ENCODE data around the gene PTPN7.
"Not testable (repeated sequence)": the region's sequence is repeated elsewhere in the genome, so short reads cannot be mapped to it uniquely, and the experiment has no call there.

The PTPN7 gene

DNA sequence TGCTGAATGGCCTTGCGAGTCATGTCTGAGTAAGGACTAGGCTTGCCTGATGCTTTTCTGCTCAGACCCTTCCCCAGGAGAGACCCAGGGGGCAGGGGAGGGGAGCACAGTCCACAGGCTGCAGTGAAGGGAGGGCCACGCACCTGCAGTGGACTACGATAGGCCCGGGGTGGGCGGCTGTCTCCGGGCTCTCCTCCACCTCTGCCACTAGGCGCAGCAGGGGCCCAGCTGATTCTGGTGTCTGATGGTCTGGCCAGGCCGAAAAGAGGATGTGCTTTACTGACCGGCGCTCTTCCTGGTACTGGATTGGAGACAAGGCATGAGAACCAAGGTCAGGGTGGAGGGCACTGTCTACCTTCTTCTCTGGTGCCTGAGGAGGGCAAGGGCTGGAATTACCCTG, 8.0 kb downstream of the PTPN7 start:
- no peak for DNase-seq (ENCODE audit: low read depth in 1 of 2, low spot score in 1 of 2)

DNA sequence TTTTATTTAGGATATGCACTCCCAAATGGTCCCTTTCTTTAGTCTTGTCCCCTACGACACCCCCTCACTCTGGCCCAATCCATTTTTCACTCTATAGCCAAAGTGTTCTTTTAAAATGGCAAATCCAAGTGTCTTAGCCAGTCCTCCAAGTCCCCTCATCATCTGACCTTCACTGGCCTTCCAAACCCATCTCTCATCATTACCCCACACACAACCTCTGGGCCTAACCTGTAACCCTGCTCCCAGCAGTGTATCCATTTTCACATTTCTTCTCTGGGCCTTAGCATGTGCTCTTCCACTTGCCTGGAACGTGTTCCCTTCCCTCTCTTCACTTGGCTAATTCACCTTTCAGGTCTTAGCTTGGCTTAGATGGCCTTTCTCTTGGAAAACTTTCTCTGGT, 9.4 kb downstream of the PTPN7 start:
- no peak for DNase-seq (ENCODE audit: low read depth in 1 of 2, low spot score in 1 of 2)

DNA sequence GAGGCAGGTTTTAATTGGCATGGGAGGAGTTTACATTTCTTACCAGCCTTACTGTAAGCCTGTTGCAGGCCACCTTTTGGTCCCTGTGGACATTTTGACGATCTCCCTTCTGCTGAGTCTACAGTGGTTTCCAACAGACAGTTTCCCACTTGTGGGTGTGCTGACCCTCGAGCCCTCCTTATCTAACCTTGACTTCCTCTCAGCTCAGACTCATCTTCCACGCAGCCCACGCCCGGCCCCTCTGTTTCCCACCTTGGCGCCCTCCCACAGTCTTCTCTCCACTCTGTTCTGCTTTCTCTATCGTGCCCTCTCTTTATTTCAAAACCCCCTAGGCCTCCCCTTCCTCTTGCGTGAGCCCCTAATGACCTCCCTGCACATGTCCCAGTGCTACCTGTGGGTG, 9.8 kb downstream of the PTPN7 start:
- DNase-seq (ENCODE audit: low read depth in 1 of 2, low spot score in 1 of 2), result no peak

GRCh38 chr1:202150187-202150586, 10.2 kb downstream of the PTPN7 start:
- DNase-seq (ENCODE audit: low read depth in 1 of 2, low spot score in 1 of 2), result no peak

DNA sequence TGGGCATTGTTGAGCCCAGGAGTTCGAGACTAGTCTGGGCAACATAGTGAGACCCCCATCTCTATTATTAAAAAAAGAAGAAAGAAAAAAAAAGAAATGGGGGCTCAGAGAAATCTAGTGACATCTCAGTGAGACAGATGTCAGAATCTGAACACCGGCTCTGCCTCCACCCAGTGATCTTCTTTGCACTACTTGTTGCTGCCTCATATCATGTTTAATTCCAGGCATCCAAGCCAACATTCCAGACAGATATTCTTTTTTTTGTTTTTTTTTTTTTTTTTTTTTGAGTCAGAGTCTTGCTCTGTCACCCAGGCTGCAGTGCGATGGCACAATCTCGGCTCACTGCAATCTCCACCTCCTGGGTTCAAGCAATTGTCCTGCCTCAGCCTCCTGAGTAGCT, 10.8 kb downstream of the PTPN7 start:
- DNase-seq (ENCODE audit: low read depth in 1 of 2, low spot score in 1 of 2), result no peak

DNA sequence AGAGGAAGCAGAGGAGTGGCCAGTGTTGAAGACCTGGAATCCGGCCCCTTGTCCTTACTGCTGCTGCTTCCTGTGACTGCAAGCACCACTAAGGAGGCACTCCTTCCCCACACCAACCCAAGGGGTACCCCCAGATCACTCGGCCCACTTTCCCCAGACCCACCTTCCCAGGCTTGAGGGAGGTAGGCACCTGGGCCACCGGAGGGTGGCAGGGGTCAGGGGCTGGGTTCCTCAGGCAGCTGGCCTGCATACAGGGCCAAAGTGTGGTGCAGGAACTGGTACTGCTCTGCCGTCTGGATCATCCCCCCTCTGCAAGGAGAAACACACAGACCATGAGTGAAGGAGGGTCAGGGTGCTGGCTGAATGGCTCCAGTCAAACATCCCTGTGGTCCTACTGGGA, 12.0 kb downstream of the PTPN7 start:
- no peak for DNase-seq (ENCODE audit: low read depth in 1 of 2, low spot score in 1 of 2)

- DNase-seq (ENCODE audit: low read depth in 1 of 2, low spot score in 1 of 2), result no peak
These were observed 13.4 kb downstream of the PTPN7 start for GRCh38 chr1:202146993-202147392.

DNA sequence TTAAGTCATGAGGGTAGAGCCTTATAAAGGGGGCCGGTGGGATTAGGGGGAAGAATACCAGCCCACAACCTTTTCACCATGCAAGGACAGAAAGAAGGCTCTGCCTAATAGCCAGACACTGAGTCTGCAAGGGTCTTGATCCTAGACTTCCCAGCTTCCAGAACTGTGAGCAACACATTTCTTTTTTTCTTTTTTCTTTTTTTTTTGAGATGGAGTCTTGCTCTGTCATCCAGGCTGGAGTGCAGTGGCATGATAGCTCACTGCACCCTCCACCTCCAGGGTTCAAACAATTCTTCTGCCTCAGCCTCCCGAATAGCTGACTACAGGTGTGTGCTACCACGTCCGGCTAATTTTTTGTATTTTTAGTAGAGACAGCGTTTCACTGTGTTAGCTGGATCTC, 14.1 kb downstream of the PTPN7 start:
- no peak for DNase-seq (ENCODE audit: low read depth in 1 of 2, low spot score in 1 of 2)

DNA sequence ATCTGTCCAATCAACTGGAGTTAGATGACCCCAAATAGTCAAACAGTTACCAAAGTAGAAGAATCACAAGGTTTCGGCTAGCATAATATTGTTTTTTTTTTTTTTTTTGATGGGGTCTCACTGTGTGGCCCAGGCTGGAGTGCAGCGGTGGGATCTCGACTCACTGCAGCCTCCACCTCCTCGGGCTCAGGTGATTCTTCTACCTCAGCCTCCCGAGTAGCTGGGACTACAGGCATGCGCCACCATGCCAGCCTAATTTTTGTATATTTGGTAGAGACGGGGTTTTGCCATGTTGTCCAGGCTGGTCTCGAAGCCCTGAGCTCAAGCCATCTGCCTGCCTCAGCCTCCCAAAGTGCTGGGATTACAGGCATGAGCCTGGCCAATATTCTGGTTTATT, 14.7 kb downstream of the PTPN7 start:
- DNase-seq (ENCODE audit: low read depth in 1 of 2, low spot score in 1 of 2), result not testable (repeated sequence)

- no peak for DNase-seq (ENCODE audit: low read depth in 1 of 2, low spot score in 1 of 2)
These were observed 15.2 kb downstream of the PTPN7 start for GRCh38 chr1:202145068-202145743.

DNA sequence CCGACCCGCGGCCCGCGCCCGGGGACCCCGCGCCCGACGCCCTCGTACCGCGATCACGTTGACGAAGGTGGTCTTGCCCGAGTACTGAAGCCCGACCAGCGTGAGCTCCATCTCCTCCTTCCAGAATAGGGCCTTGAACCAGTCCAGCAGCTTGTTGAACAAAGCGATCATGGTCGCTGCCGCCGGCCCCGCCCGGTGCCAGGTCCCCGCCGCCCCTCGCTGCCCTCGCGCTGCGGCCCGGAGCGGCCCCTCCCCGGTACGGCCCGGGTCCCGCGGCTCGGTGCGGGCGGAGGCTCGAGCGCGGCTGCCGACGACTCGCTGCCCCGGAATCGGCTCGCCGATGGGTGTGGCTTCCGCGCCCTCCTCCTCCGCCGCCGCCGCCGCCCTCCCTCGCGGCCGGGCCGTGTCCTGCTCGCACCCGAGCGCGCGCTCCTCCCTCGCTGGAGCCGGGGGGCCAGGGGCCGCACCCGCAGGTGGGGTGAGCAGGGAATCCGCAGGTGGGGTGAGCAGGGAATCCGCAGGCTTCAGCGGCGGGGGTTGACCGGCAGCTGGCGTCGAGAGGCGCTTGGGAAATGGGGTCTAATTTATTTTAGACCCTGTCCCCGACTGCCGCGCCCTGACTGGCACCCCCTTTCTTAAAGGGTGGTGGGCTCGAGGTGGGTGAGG, 15.9 kb downstream of the PTPN7 start, which contains the start of gene ARL8A:
Gene ARL8A (minus strand): TSS at position 336 of the 666 bp plus-strand sequence. CDS start 165 bp downstream, at position 171.
- DNase-seq (ENCODE audit: low read depth in 1 of 2, low spot score in 1 of 2), result peak; percentile 41 to 62

- DNase-seq (ENCODE audit: low read depth in 1 of 2, low spot score in 1 of 2), result no peak
These were observed 16.5 kb downstream of the PTPN7 start for GRCh38 chr1:202143768-202144401.

GRCh38 chr1:202143011-202143767, 17.2 kb downstream of the PTPN7 start:
- no peak for DNase-seq (ENCODE audit: low read depth in 1 of 2, low spot score in 1 of 2)

GRCh38 chr1:202141468-202141867, 18.9 kb downstream of the PTPN7 start:
- not testable (repeated sequence) for DNase-seq (ENCODE audit: low read depth in 1 of 2, low spot score in 1 of 2)

DNA sequence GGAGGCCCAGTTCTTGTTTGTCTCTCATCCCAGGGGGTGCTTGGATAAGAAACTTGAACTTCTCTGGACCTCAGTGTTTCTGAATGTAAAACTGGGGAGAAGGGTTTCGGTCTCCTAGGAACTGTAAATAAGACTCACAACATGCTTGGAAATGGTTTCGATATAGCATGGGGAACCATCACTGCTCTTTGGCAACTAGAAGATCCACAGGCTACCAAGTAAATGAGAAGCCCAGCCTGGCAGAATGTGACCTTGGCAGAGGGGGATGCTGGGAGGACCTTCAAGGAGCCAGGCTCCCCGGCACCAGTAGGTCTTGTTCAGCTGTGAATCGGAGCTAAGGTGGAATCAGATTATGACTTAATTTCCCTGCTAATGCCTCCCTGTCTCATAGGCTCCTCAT, 19.6 kb downstream of the PTPN7 start:
- no peak for DNase-seq (ENCODE audit: low read depth in 1 of 2, low spot score in 1 of 2)

DNA sequence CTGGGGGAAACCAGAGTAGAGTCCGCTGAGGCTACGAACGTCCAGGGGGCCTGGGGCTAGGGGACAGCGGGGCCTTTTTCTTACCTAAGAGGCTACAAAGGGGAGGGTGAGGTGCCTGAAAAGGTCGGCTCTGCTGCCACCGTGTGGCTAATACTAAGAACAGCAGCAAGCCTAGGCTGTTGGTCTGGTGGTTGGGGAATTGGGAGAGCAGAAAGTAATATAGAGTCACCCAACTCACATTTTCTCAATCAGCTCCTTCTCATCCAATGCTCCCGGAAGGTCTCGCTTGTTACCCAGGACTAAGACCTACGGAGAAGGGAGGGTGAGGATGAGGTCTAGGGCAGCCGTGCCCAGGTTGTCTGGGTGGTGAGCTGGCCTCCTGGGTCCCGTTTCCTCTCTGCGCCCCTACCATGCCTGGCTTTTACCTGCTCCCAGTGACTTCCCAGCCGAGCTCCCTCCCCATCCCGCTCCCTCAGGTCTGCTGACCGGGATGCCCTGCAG, 25.1 kb downstream of the PTPN7 start:
- peak in 1 of 2 donors; percentile 23 for DNase-seq (ENCODE audit: low read depth in 1 of 2, low spot score in 1 of 2)

GRCh38 chr1:202134645-202135172, 25.7 kb downstream of the PTPN7 start:
- DNase-seq (ENCODE audit: low read depth in 1 of 2, low spot score in 1 of 2), result no peak

DNA sequence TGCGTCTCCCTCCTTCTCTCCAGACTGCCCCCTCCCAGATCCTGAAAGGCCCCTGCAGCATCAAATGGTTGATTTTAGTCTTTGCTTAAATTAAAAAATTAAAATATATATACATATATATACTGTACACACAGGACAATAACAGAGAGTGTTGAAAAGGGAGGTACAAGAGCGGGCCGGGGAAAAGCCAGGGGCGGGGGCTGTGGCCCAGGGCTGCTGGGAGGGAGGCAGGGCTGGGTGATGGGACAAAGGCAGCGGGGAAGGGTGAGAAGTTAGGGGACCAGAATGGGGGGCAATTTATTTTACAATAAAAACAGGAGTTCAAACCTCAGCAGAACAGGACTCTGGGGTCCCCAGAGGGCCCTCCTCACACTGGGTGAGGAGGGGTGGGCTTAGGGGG, 26.4 kb downstream of the PTPN7 start:
- no peak for DNase-seq (ENCODE audit: low read depth in 1 of 2, low spot score in 1 of 2)

GRCh38 chr1:202133496-202133895, 26.9 kb downstream of the PTPN7 start:
- no peak for DNase-seq (ENCODE audit: low read depth in 1 of 2, low spot score in 1 of 2)

- DNase-seq (ENCODE audit: low read depth in 1 of 2, low spot score in 1 of 2), result no peak
These were observed 27.4 kb downstream of the PTPN7 start for GRCh38 chr1:202133001-202133400.

Data from stimulated activated CD4-positive, alpha-beta T cell treated with anti-CD3 and anti-CD28 coated beads, Interleukin-15, amount 100 ng/mL, for 1 hour (primary cell).